Measurements from ENCODE around the gene TBC1D8. TPM values are rescaled to one million over a fixed set of nuclear protein-coding genes. Genes with fewer than 3 reads are reported as not detected.

TBC1D8 gene
- total and polyA plus RNA-seq, 2 of the 13 experiments (the other 11 are each of a cell fraction or from before 2014, with no cell fraction given) = 45.1 to 95.4 TPM

GRCh38 chr2:101041413-101041812 lies 109.8 kb downstream of the TBC1D8 start:
- Histone ChIP-seq H3K9me3 (ENCODE audit: low read length) (no peaks in the 10 kb centered on the region), H3K36me3 (replicated peaks in 1 of 2; ENCODE audit: control insufficient read depth in 1 of 2, insufficient read depth in 2 of 2, low read length in 2 of 2) (peaks cover 25 to 72% of the 10 kb centered on the region in 2 experiments), H3K4me1 (ENCODE audit: insufficient read depth, low read length) (peaks cover 16% of the 10 kb centered on the region), H3K9ac (ENCODE audit: insufficient read depth, low read depth, low read length) (no peak overlapping the region), H3K4me3 (replicated peaks in 1 of 3; ENCODE audit: insufficient read depth in 1 of 3, low read depth in 2 of 3, low read length in 3 of 3) (no peak overlapping the region), H4K20me1 (ENCODE audit: insufficient read depth, low read length) (no peaks in the 10 kb centered on the region), H3K27ac (ENCODE audit: extremely low read length, insufficient read depth, low read length) (no peak overlapping the region), H3K79me2 (ENCODE audit: insufficient read depth, low read length) (peaks cover 3% of the 10 kb centered on the region), H2AFZ (ENCODE audit: low read length) (no peak overlapping the region), H3K27me3 (ENCODE audit: control insufficient read depth in 1 of 2, insufficient read depth in 2 of 2, low read length in 2 of 2) (no peaks in the 10 kb centered on the region), H3K4me2 (ENCODE audit: low read depth, low read length) (no peak overlapping the region)
- DNase-seq (ENCODE audit: low spot score) (no peak), FAIRE-seq (no peak), ATAC-seq (no peak)
- ChIA-PET CTCF (ENCODE audit: low intra/inter-chr PET ratio, low total read pairs) (no interaction called here), POLR2A (no interaction called here)
- over 99% methylated on average over 4 of the region's 4 CpGs for WGBS (ENCODE audit: low lambda C conversion rate)
- intact Hi-C loops (cut with micrococcal nuclease; ENCODE audit: unreplicated experiment) (no loop called here), in situ Hi-C loops (cut with HindIII; ENCODE audit: extremely low pct_ligation_motif_present, low pct_unique_long_range_greater_than_20kb) (no loop called here)
- no TSS peak for BruUV-seq (replicated peaks)
- TF ChIP-seq PRDM10 (CRISPR knock-in tag; IDR thresholded peaks at IDR 0.05; ENCODE audit: low read depth) (no peak), ZBTB25 (CRISPR knock-in tag; IDR thresholded peaks at IDR 0.05) (no peak), ESRRA (CRISPR knock-in tag; IDR thresholded peaks at IDR 0.05; ENCODE audit: low read depth) (no peak), ZNF816 (CRISPR knock-in tag; IDR thresholded peaks at IDR 0.05; ENCODE audit: borderline replicate concordance) (no peak), ZNF775 (CRISPR knock-in tag; IDR thresholded peaks at IDR 0.05; ENCODE audit: borderline replicate concordance) (no peak), ZNF235 (CRISPR knock-in tag; IDR thresholded peaks at IDR 0.05; ENCODE audit: borderline replicate concordance) (no peak), ZNF275 (CRISPR knock-in tag; IDR thresholded peaks at IDR 0.05; ENCODE audit: borderline replicate concordance) (no peak), ZXDC (CRISPR knock-in tag; IDR thresholded peaks at IDR 0.05) (no peak), PCBP1 (IDR thresholded peaks at IDR 0.05; ENCODE audit: borderline replicate concordance, low read depth, low read length) (no peak), ZNF512B (CRISPR knock-in tag; IDR thresholded peaks at IDR 0.05; ENCODE audit: borderline replicate concordance) (no peak), YEATS2 (CRISPR knock-in tag; IDR thresholded peaks at IDR 0.05; ENCODE audit: borderline replicate concordance) (no peak), TCF7 (IDR thresholded peaks at IDR 0.05; ENCODE audit: low read depth) (no peak)

Data from HepG2 (cell line).